Activated naive CD4-positive, alpha-beta T cell treated with anti-CD3 and anti-CD28 coated beads for 36 hours (primary cell): ENCODE results near the gene TULP3. TPM values are rescaled to one million over a fixed set of nuclear protein-coding genes. Genes with fewer than 3 reads are reported as not detected.

Experiments
- CTCF ChIA-PET: fragments of 350-600 bp; sonication (Branson Sonifier 250); formaldehyde crosslinking; loops from one replicate; lab custom pipeline; 2021; ENCODE audit warnings: antibody characterized with exemption; lab: Charles Lee
- DNase-seq: peaks from one replicate; pipeline ENCODE4 v3.0.0-alpha.2; 2020
- H3K27ac Mint-ChIP-seq: one replicate; pipeline ENCODE4 v1.8.0; 2021; ENCODE audit warnings: mild to moderate bottlenecking, mixed read lengths
- H3K27me3 Mint-ChIP-seq: one replicate; pipeline ENCODE4 v1.8.0; 2021; ENCODE audit warnings: low read depth, mixed read lengths
- H3K36me3 Mint-ChIP-seq: one replicate; pipeline ENCODE4 v1.8.0; 2021; ENCODE audit warnings: low read depth, mixed read lengths
- H3K4me1 Mint-ChIP-seq: one replicate; pipeline ENCODE4 v1.8.0; 2021; ENCODE audit warnings: low read depth, mixed read lengths
- H3K4me3 Mint-ChIP-seq: one replicate; pipeline ENCODE4 v1.8.0; 2021; ENCODE audit warnings: mild to moderate bottlenecking, moderate library complexity, mixed read lengths
- H3K9me3 Mint-ChIP-seq: one replicate; pipeline ENCODE4 v1.8.0; 2021; ENCODE audit warnings: mixed read lengths
- intact Hi-C: fragments of 100-400 bp; cut with micrococcal nuclease; formaldehyde crosslinking; loops from one replicate; pipeline ENCODE4 v1.15.1; 2023
- total RNA-seq, 2 experiments: library from RNA; stranded (reverse); gene quantifications; one replicate each; pipeline ENCODE4 v1.2.3, GENCODE V29; 2021

The TULP3 gene
- total RNA-seq, 2 experiments from 2014 or later = 4.1 to 4.4 TPM

DNA sequence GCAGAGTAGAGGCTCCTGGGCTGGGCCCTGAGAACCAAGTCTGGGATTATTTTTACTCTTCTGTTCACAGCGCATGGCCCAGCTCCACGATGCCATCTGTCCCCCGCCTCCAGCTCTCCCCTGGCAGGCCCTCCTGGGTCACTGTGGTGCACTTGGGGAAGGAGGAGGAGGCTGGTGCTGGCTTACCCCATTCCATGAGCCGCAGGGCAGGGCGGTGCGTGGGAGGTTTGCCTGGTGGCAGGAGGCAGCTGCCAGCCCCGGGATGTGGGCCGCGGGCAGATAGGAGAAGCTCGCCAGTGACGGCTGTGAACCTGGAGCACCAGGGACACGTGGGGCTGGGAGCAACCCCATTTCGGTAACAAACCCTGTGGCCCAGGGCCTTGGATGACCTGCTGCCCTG is 91.7 kb downstream of the TULP3 start:
- Mint-ChIP-seq H3K4me1 (no peaks in the 10 kb centered on the region), H3K36me3 (no peaks in the 10 kb centered on the region), H3K4me3 (no peak overlapping the region), H3K27ac (no peak overlapping the region), H3K9me3 (no peaks in the 10 kb centered on the region), H3K27me3 (no peaks in the 10 kb centered on the region)
- DNase-seq = no peak
- intact Hi-C loops = no loop called here
- CTCF ChIA-PET = no interaction called here

DNA sequence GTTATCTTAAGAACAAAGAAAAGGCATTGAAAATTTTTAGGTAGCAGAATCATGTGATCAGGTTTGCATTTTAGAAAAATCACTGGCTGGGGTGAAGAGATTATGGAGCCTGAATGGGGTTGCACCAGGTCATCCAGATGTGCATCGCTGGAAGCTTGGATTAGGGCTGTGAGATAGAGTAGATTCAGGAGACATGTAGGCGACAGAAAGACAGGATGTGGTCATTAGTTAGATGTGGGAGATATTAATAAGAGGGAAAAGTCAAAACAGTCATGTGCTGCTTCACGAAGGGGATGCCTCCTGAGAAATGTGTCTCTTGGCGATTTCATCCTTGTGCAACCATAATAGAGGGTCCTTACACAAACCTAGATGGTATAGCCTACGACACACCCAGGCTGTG is 93.6 kb downstream of the TULP3 start:
- Mint-ChIP-seq H3K27ac (no peak overlapping the region), H3K36me3 (no peaks in the 10 kb centered on the region), H3K4me3 (no peak overlapping the region), H3K4me1 (no peaks in the 10 kb centered on the region), H3K27me3 (no peaks in the 10 kb centered on the region), H3K9me3 (no peaks in the 10 kb centered on the region)
- CTCF ChIA-PET = no interaction called here
- DNase-seq = no peak
- intact Hi-C loops = no loop called here

DNA sequence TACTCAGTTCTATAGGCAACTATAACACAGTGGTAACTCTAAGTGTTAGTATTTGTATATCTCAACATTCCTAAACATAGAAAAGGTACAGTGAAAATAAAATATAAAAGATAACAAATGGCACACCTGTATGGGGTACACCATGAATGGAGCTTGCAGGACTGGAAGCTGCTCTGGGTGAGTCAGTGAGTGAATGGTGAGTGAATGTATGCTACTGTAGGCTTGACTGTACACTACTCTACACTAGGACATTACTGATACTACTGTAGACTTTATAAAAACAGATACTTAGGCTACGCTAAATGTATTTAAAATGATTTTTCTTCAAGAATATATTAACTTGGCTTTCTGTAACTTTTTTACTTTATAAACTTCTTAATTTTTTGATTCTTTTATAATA is 94.0 kb downstream of the TULP3 start:
- H3K27ac Mint-ChIP-seq = no peak overlapping the region
- peaks cover 3% of the 10 kb centered on the region for H3K9me3 Mint-ChIP-seq
- H3K4me1 Mint-ChIP-seq = no peaks in the 10 kb centered on the region
- no peaks in the 10 kb centered on the region for H3K27me3 Mint-ChIP-seq
- no peaks in the 10 kb centered on the region for H3K36me3 Mint-ChIP-seq
- H3K4me3 Mint-ChIP-seq = no peak overlapping the region
- DNase-seq = no peak
- CTCF ChIA-PET = no interaction called here
- intact Hi-C loops = no loop called here

DNA sequence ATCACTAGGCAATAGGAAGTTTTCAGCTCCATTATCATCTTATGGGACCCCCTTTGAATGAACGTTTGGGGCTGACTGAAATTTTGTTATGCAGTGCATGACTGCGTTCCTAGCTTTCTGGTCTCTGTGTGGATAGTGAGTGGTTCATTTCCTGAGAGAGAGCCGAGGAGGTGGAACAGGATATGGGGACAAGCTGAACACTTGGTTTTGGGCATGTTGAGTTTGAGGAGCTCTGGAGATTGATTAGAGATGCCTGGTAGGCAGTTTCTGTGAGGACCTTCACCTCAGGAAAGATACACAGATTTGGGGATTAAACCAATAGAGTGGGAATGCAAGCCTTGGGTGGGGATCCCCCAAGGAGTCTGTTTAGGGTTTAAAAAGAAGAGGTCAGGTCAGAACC is 96.2 kb downstream of the TULP3 start:
- CTCF ChIA-PET = interaction anchor here (0.6 kb wide), 1 partner anchor 86 kb away, joined by 3 read pairs; no protein-coding TSS in a partner anchor
- Mint-ChIP-seq H3K9me3 (peaks cover 6% of the 10 kb centered on the region), H3K4me1 (no peaks in the 10 kb centered on the region), H3K27me3 (no peaks in the 10 kb centered on the region), H3K36me3 (no peaks in the 10 kb centered on the region), H3K27ac (no peak overlapping the region), H3K4me3 (no peak overlapping the region)
- DNase-seq = no peak
- intact Hi-C loops = no loop called here

DNA sequence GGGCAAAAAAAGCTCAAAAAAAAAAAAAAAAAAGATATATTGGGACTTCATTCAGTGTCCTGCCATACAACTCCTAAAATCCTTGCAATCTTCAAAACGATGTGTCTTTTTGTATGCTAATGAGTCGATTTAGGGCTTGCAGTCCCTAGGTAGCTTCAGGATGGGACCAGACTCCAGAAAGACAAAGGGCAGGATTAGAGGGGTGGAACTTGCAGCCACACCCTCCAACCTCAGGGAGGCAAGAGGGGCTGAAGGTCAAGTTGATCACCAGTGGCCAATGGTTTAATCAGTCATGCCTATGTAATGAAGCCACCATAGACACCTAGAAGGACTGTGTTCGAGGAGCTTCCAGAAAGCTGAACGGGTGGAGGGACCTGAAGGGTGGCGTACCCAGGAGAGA is 97.8 kb downstream of the TULP3 start:
- no peaks in the 10 kb centered on the region for H3K27me3 Mint-ChIP-seq
- H3K9me3 Mint-ChIP-seq = peaks cover 6% of the 10 kb centered on the region
- intact Hi-C loops = no loop called here
- no peak overlapping the region for H3K27ac Mint-ChIP-seq
- no peak overlapping the region for H3K4me3 Mint-ChIP-seq
- DNase-seq = no peak
- CTCF ChIA-PET = no interaction called here
- H3K36me3 Mint-ChIP-seq = no peaks in the 10 kb centered on the region
- no peaks in the 10 kb centered on the region for H3K4me1 Mint-ChIP-seq

Other genes starting within 250 kb of the TULP3 start
- 100 to 1,000 TPM; 139 TPM for gene FKBP4, start 95.9 kb upstream of the TULP3 start, total RNA-seq
- 10 to 100 TPM; 27.5 to 30.5 TPM for gene ITFG2, start 78.2 kb upstream of the TULP3 start, total RNA-seq
- not detected for gene NRIP2, start 55.9 kb upstream of the TULP3 start, total RNA-seq
- not detected for gene TEX52, start 33.9 kb upstream of the TULP3 start, total RNA-seq
- 10 to 100 TPM; 74.6 to 80.5 TPM for gene FOXM1, start 13.7 kb upstream of the TULP3 start, total RNA-seq
- gene RHNO1, start 13.7 kb upstream of the TULP3 start, total RNA-seq = 10 to 100 TPM; 64.6 to 68.1 TPM
- 1 to 10 TPM; 3.7 to 4.5 TPM for gene TEAD4, start 68.5 kb downstream of the TULP3 start, total RNA-seq
- gene TSPAN9, start 186.5 kb downstream of the TULP3 start, total RNA-seq = under 1 TPM; 0.72 to 0.91 TPM